Stimulated activated naive B cell treated with anti-CD40 and anti-IgM and Interleukin-4, amounts not matched to agents 10 μg/mL and 1 μg/mL and 100 μg/mL, for 72 hours (primary cell): ENCODE data around the gene GALNT9.

Source experiments
- ATAC-seq, 2 donors: fragments of 150-1000 bp; cut with Tn5 transposase; replicated peaks; 2 replicates each; pipeline ENCODE4 v1.10.0; 2021; ENCODE audit warnings: moderate library complexity in 1 of 2
- DNase-seq: peaks from one replicate; pipeline ENCODE4 v3.0.0; 2021
- H3K27ac Mint-ChIP-seq: one replicate; pipeline ENCODE4 v1.8.0; 2022; ENCODE audit warnings: mild to moderate bottlenecking, mixed read lengths
- H3K27me3 Mint-ChIP-seq, 2 donors: one replicate each; pipeline ENCODE4 v1.8.0; 2022; ENCODE audit warnings: mixed read lengths in 2 of 2
- H3K36me3 Mint-ChIP-seq, 2 donors: one replicate each; pipeline ENCODE4 v1.8.0; 2022; ENCODE audit warnings: mixed read lengths in 2 of 2, mild to moderate bottlenecking in 1 of 2
- H3K4me1 Mint-ChIP-seq, 2 donors: one replicate each; pipeline ENCODE4 v1.8.0; 2022; ENCODE audit warnings: mixed read lengths in 2 of 2, mild to moderate bottlenecking in 1 of 2
- H3K4me3 Mint-ChIP-seq, 2 donors: one replicate each; pipeline ENCODE4 v1.8.0; 2022; ENCODE audit warnings: mild to moderate bottlenecking in 2 of 2, mixed read lengths in 2 of 2, moderate library complexity in 1 of 2
- H3K9me3 Mint-ChIP-seq, 2 donors: one replicate each; pipeline ENCODE4 v1.8.0; 2022; ENCODE audit warnings: mixed read lengths in 2 of 2, mild to moderate bottlenecking in 1 of 2

The GALNT9 gene

GRCh38 chr12:132189378-132190011, 139.9 kb downstream of the GALNT9 start:
- Mint-ChIP-seq H3K4me1 (peaks cover 13 to 45% of the 10 kb centered on the region in 2 donors), H3K36me3 (peaks cover 8 to 10% of the 10 kb centered on the region in 2 donors), H3K9me3 (peaks cover 7 to 11% of the 10 kb centered on the region in 2 donors), H3K27me3 (peaks cover 7 to 30% of the 10 kb centered on the region in 2 donors), H3K27ac (peak overlapping the region; percentile 81), H3K4me3 (peak overlapping the region; percentile 85 to 86)
- ATAC-seq (peak; percentile 94 to 95), DNase-seq (peak; percentile 86)

GRCh38 chr12:132188916-132189325, 140.5 kb downstream of the GALNT9 start:
- Mint-ChIP-seq H3K27ac (no peak overlapping the region), H3K27me3 (peaks cover 3 to 24% of the 10 kb centered on the region in 2 donors)

DNA sequence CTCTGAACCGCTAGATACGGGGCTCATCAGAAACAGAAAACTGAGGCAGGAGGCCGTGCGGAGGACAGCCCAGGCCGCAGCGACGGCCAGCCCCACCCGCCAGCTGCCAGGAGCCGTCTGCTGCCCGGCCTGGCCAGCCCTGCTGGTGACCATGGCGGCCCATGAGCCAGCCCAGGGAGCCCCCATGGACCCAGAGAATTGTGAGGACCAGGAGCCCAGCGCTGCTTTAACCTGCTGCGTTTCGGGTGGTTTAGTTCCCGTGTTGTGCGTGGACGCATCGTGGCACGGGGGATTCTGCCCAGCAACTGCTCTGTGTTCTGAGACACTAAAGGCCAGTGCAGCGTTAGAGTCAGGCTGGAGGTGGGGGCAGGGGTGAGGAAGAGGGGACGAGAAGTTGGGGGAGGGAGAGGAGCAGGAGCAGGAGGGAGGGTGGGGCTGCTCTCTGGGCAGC, 140.9 kb downstream of the GALNT9 start:
- peaks cover 13 to 45% of the 10 kb centered on the region in 2 donors for H3K4me1 Mint-ChIP-seq
- ATAC-seq = no peak

More at GRCh38 chr12:132188916-132189325, 140.5 kb downstream of the GALNT9 start:
- H3K36me3 Mint-ChIP-seq = peaks cover 6 to 7% of the 10 kb centered on the region in 2 donors
- H3K4me3 Mint-ChIP-seq = peak overlapping the region; percentile 85 to 86
- no peak for ATAC-seq
- H3K9me3 Mint-ChIP-seq = peaks cover 3 to 6% of the 10 kb centered on the region in 2 donors
- peaks cover 13 to 45% of the 10 kb centered on the region in 2 donors for H3K4me1 Mint-ChIP-seq
- no peak for DNase-seq

GRCh38 chr12:132187646-132188450, 141.5 kb downstream of the GALNT9 start:
- no peak overlapping the region for H3K4me3 Mint-ChIP-seq
- DNase-seq = no peak
- peaks cover 2 to 3% of the 10 kb centered on the region in 2 donors for H3K36me3 Mint-ChIP-seq
- H3K4me1 Mint-ChIP-seq = peaks cover 13 to 45% of the 10 kb centered on the region in 2 donors
- peaks cover 0 to 15% of the 10 kb centered on the region in 2 donors for H3K27me3 Mint-ChIP-seq
- ATAC-seq = no peak
- H3K9me3 Mint-ChIP-seq = peaks cover 0 to 3% of the 10 kb centered on the region in 2 donors
- no peak overlapping the region for H3K27ac Mint-ChIP-seq

More for the DNA sequence above, 140.9 kb downstream of the GALNT9 start:
- Mint-ChIP-seq H3K27me3 (peaks cover 2 to 21% of the 10 kb centered on the region in 2 donors), H3K27ac (no peak overlapping the region), H3K4me3 (peak overlapping the region; percentile 16 to 66), H3K9me3 (peaks cover 1 to 4% of the 10 kb centered on the region in 2 donors), H3K36me3 (peaks cover 4 to 5% of the 10 kb centered on the region in 2 donors)
- DNase-seq = no peak

- ATAC-seq (no peak), DNase-seq (no peak)
- Mint-ChIP-seq H3K4me3 (no peak overlapping the region), H3K9me3 (peaks cover 0 to 4% of the 10 kb centered on the region in 2 donors), H3K36me3 (peaks cover 2 to 3% of the 10 kb centered on the region in 2 donors), H3K4me1 (peaks cover 13 to 45% of the 10 kb centered on the region in 2 donors), H3K27me3 (peaks cover 0 to 15% of the 10 kb centered on the region in 2 donors), H3K27ac (no peak overlapping the region)
Measured at GRCh38 chr12:132186857-132187620, 142.3 kb downstream of the GALNT9 start.

- Mint-ChIP-seq H3K4me1 (peaks cover 13 to 45% of the 10 kb centered on the region in 2 donors), H3K36me3 (peaks cover 2 to 3% of the 10 kb centered on the region in 2 donors), H3K27ac (no peak overlapping the region), H3K27me3 (peaks cover 0 to 18% of the 10 kb centered on the region in 2 donors), H3K4me3 (peak overlapping the region in 1 of 2 donors; percentile 26), H3K9me3 (peaks cover 0 to 6% of the 10 kb centered on the region in 2 donors)
- ATAC-seq = no peak
- no peak for DNase-seq
Measured at GRCh38 chr12:132186208-132186856, 143.1 kb downstream of the GALNT9 start.

- ATAC-seq = no peak
- H3K27me3 Mint-ChIP-seq = peaks cover 0 to 21% of the 10 kb centered on the region in 2 donors
- no peak for DNase-seq
- peaks cover 0 to 6% of the 10 kb centered on the region in 2 donors for H3K9me3 Mint-ChIP-seq
- no peak overlapping the region for H3K27ac Mint-ChIP-seq
- H3K36me3 Mint-ChIP-seq = peaks cover 2 to 3% of the 10 kb centered on the region in 2 donors
- H3K4me3 Mint-ChIP-seq = no peak overlapping the region
- peaks cover 11 to 39% of the 10 kb centered on the region in 2 donors for H3K4me1 Mint-ChIP-seq
Measured at GRCh38 chr12:132185705-132186104, 143.7 kb downstream of the GALNT9 start.

DNA sequence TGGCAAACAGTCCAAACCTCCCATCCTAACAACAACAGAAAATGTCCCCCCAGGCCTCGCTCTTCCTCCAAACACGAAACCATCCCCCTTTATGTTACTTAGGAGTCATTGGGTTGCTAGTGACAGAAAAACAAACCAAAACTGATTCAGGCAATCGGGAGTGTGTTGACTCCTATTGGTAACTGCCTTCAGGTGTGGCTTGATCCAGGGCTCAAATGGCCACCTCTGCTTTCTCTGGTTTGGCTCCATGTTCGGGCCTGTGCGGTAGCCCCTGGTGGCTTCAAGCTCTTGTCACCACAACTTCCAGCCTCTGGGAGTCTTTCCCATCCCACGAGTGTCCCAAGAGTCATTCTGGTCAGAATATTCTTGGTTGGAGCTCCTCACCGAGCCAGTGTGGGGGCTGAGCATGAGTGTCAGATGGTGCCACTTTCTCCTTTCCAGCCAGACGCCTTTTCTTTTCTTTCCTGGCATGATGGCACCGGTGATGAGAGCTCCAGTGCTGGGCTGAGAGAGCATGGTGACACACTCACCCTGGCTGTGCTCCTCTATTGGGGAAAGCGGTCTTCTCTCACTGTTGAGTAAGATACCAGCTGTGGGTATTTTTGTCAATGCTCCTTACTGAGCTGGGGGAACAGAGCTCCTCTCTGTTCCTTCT, 146.6 kb downstream of the GALNT9 start:
- ATAC-seq = no peak
- Mint-ChIP-seq H3K9me3 (peaks cover 0 to 4% of the 10 kb centered on the region in 2 donors), H3K36me3 (no peaks in the 10 kb centered on the region), H3K27me3 (peaks cover 10 to 26% of the 10 kb centered on the region in 2 donors), H3K4me1 (peaks cover 11 to 30% of the 10 kb centered on the region in 2 donors), H3K4me3 (no peak overlapping the region), H3K27ac (no peak overlapping the region)
- DNase-seq = no peak

- Mint-ChIP-seq H3K9me3 (peaks cover 0 to 4% of the 10 kb centered on the region in 2 donors), H3K27me3 (peaks cover 10 to 27% of the 10 kb centered on the region in 2 donors), H3K4me1 (peaks cover 11 to 26% of the 10 kb centered on the region in 2 donors), H3K4me3 (no peak overlapping the region), H3K27ac (no peak overlapping the region), H3K36me3 (no peaks in the 10 kb centered on the region)
- ATAC-seq (no peak), DNase-seq (no peak)
Measured at GRCh38 chr12:132182206-132182710, 147.1 kb downstream of the GALNT9 start.

GRCh38 chr12:132181570-132182200, 147.7 kb downstream of the GALNT9 start:
- H3K4me3 Mint-ChIP-seq = no peak overlapping the region
- DNase-seq (no peak), ATAC-seq (no peak)
- no peaks in the 10 kb centered on the region for H3K36me3 Mint-ChIP-seq
- no peak overlapping the region for H3K27ac Mint-ChIP-seq
- H3K27me3 Mint-ChIP-seq = peaks cover 14 to 33% of the 10 kb centered on the region in 2 donors
- peaks cover 0 to 4% of the 10 kb centered on the region in 2 donors for H3K9me3 Mint-ChIP-seq
- peaks cover 8 to 20% of the 10 kb centered on the region in 2 donors for H3K4me1 Mint-ChIP-seq

- Mint-ChIP-seq H3K9me3 (peaks cover 0 to 4% of the 10 kb centered on the region in 2 donors), H3K27ac (no peak overlapping the region), H3K4me3 (no peak overlapping the region), H3K4me1 (peaks cover 7 to 12% of the 10 kb centered on the region in 2 donors), H3K36me3 (no peaks in the 10 kb centered on the region), H3K27me3 (peaks cover 19 to 38% of the 10 kb centered on the region in 2 donors)
- DNase-seq (no peak), ATAC-seq (no peak)
Measured at GRCh38 chr12:132180648-132181546, 148.5 kb downstream of the GALNT9 start.
